ENCODE data around the gene MVK.

DNA sequence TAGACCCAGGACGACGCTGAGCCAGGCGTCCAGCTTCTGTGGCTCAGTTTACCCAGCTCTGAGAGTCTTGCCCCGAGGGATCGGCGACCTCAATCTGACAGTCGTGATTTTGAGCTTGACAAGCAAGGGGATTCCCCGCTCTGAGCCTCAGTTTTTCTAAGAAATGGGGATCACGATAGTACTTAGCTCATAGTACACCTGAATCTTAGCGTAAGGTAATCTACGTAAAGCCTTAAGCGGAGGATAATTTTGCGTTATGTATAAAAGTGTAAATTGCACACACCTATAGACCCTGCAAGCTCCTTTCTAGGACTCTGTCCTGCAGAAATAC, 285 bp downstream of the MVK start:
- TF ChIP-seq, protein P1, sequence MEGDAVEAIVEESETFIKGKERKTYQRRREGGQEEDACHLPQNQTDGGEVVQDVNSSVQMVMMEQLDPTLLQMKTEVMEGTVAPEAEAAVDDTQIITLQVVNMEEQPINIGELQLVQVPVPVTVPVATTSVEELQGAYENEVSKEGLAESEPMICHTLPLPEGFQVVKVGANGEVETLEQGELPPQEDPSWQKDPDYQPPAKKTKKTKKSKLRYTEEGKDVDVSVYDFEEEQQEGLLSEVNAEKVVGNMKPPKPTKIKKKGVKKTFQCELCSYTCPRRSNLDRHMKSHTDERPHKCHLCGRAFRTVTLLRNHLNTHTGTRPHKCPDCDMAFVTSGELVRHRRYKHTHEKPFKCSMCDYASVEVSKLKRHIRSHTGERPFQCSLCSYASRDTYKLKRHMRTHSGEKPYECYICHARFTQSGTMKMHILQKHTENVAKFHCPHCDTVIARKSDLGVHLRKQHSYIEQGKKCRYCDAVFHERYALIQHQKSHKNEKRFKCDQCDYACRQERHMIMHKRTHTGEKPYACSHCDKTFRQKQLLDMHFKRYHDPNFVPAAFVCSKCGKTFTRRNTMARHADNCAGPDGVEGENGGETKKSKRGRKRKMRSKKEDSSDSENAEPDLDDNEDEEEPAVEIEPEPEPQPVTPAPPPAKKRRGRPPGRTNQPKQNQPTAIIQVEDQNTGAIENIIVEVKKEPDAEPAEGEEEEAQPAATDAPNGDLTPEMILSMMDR (conservative IDR thresholded peaks at IDR 0.05 in 1 of 2, IDR thresholded peaks at IDR 0.05 in 1 of 2; ENCODE audit: extremely low read depth in 1 of 2, insufficient read depth in 1 of 2, low read depth in 1 of 2, low read length in 2 of 2), result no peak
- no peak for TF ChIP-seq EZH2 (IDR thresholded peaks at IDR 0.05; ENCODE audit: borderline replicate concordance, low read length)
